ENCODE measurements around the gene CCNG2.

The CCNG2 gene

DNA sequence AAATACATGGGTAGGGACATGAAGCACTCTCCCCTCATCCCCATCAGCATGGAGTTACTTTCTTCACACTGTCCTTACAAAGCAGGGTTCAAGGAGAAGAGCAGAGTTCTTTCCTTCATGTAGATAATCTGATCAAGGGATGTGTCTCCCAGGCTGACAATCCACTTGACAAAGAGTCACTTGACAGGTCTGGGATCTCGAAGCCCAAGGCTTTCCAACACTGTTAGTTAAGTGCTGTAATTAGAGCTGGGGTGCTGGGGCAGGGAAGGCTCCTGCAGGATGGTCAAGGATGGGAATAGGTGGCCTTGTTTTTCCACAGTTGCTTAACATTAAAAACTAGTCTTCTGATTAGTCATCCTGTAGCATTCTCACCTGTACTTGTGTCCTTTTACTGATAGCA lies 38.0 kb downstream of the CCNG2 start:
- Histone ChIP-seq H3K27me3 (ENCODE audit: low read length) (no peaks in the 10 kb centered on the region), H3F3A (ENCODE audit: insufficient read depth) (peaks cover 11% of the 10 kb centered on the region), H3K9ac (ENCODE audit: low read length) (no peak overlapping the region), H3K4me3 (ENCODE audit: insufficient read depth, low read length, poor library complexity, severe bottlenecking) (no peak overlapping the region), H3K9me2 (replicated peaks; ENCODE audit: insufficient read depth, low read length) (no peaks in the 10 kb centered on the region), H3K79me2 (ENCODE audit: insufficient read depth, low read length) (no peaks in the 10 kb centered on the region), H2AFZ (ENCODE audit: low read depth, low read length, severe bottlenecking) (no peak overlapping the region), H3K9me3 (ENCODE audit: insufficient read depth, low read length) (no peaks in the 10 kb centered on the region), H4K20me1 (ENCODE audit: low read depth, low read length) (no peaks in the 10 kb centered on the region), H3K36me3 (ENCODE audit: low read length) (no peaks in the 10 kb centered on the region), H3K27ac (ENCODE audit: low read depth, low read length) (no peak overlapping the region), H3K4me2 (ENCODE audit: low read depth, low read length, poor library complexity, severe bottlenecking) (no peak overlapping the region)
- TF ChIP-seq EZH2phosphoT487 (conservative IDR thresholded peaks at IDR 0.05; ENCODE audit: low read length) = no peak
- TF ChIP-seq, protein P1, sequence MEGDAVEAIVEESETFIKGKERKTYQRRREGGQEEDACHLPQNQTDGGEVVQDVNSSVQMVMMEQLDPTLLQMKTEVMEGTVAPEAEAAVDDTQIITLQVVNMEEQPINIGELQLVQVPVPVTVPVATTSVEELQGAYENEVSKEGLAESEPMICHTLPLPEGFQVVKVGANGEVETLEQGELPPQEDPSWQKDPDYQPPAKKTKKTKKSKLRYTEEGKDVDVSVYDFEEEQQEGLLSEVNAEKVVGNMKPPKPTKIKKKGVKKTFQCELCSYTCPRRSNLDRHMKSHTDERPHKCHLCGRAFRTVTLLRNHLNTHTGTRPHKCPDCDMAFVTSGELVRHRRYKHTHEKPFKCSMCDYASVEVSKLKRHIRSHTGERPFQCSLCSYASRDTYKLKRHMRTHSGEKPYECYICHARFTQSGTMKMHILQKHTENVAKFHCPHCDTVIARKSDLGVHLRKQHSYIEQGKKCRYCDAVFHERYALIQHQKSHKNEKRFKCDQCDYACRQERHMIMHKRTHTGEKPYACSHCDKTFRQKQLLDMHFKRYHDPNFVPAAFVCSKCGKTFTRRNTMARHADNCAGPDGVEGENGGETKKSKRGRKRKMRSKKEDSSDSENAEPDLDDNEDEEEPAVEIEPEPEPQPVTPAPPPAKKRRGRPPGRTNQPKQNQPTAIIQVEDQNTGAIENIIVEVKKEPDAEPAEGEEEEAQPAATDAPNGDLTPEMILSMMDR (IDR thresholded peaks at IDR 0.05; ENCODE audit: insufficient read depth, low read length, poor library complexity, severe bottlenecking) = no peak

DNA sequence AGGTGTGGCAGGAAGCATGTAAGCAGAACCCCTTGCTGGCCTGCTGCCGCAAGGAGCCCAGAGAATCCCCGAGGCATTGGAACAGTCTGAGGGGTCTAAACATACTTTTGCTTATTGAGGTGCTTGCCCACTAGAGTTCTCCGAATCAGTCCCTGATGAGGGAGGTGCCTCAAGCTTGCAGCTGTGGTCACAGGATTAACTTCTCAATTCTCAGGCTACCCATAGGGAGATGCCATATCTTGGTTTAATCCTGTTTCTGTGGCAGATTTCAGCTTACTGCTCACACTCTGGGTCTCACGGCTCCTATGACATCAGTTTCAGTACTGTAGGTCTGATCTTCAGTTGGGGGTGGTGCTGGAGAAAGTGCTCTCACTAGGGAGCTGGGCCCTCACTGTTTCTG lies 39.9 kb downstream of the CCNG2 start:
- no peaks in the 10 kb centered on the region for H3K36me3 ChIP-seq (ENCODE audit: low read length)
- no peaks in the 10 kb centered on the region for H3K9me3 ChIP-seq (ENCODE audit: insufficient read depth, low read length)
- peaks cover 11% of the 10 kb centered on the region for H3F3A ChIP-seq (ENCODE audit: insufficient read depth)
- no peaks in the 10 kb centered on the region for H4K20me1 ChIP-seq (ENCODE audit: low read depth, low read length)
- no peak overlapping the region for H3K9ac ChIP-seq (ENCODE audit: low read length)
- H3K27ac ChIP-seq (ENCODE audit: low read depth, low read length) = no peak overlapping the region
- H3K9me2 ChIP-seq (replicated peaks; ENCODE audit: insufficient read depth, low read length) = no peaks in the 10 kb centered on the region
- no peaks in the 10 kb centered on the region for H3K79me2 ChIP-seq (ENCODE audit: insufficient read depth, low read length)
- no peak overlapping the region for H3K4me2 ChIP-seq (ENCODE audit: low read depth, low read length, poor library complexity, severe bottlenecking)
- H3K4me3 ChIP-seq (ENCODE audit: insufficient read depth, low read length, poor library complexity, severe bottlenecking) = no peak overlapping the region
- no peaks in the 10 kb centered on the region for H3K27me3 ChIP-seq (ENCODE audit: low read length)
- TF ChIP-seq, protein P1 (IDR thresholded peaks at IDR 0.05; ENCODE audit: insufficient read depth, low read length, poor library complexity, severe bottlenecking) = no peak
- no peak for TF ChIP-seq EZH2phosphoT487 (conservative IDR thresholded peaks at IDR 0.05; ENCODE audit: low read length)
- H2AFZ ChIP-seq (ENCODE audit: low read depth, low read length, severe bottlenecking) = no peak overlapping the region

- Histone ChIP-seq H3K79me2 (ENCODE audit: insufficient read depth, low read length) (no peaks in the 10 kb centered on the region), H3K27me3 (ENCODE audit: low read length) (no peaks in the 10 kb centered on the region), H3K36me3 (ENCODE audit: low read length) (no peaks in the 10 kb centered on the region), H3K9me2 (replicated peaks; ENCODE audit: insufficient read depth, low read length) (no peaks in the 10 kb centered on the region), H3K9me3 (ENCODE audit: insufficient read depth, low read length) (no peaks in the 10 kb centered on the region), H2AFZ (ENCODE audit: low read depth, low read length, severe bottlenecking) (no peak overlapping the region), H4K20me1 (ENCODE audit: low read depth, low read length) (no peaks in the 10 kb centered on the region), H3K27ac (ENCODE audit: low read depth, low read length) (no peak overlapping the region), H3K4me3 (ENCODE audit: insufficient read depth, low read length, poor library complexity, severe bottlenecking) (no peak overlapping the region), H3F3A (ENCODE audit: insufficient read depth) (peaks cover 11% of the 10 kb centered on the region), H3K9ac (ENCODE audit: low read length) (no peak overlapping the region), H3K4me2 (ENCODE audit: low read depth, low read length, poor library complexity, severe bottlenecking) (no peak overlapping the region)
- no peak for TF ChIP-seq EZH2phosphoT487 (conservative IDR thresholded peaks at IDR 0.05; ENCODE audit: low read length)
- TF ChIP-seq, protein P1 (IDR thresholded peaks at IDR 0.05; ENCODE audit: insufficient read depth, low read length, poor library complexity, severe bottlenecking) = no peak
These were observed 40.4 kb downstream of the CCNG2 start for GRCh38 chr4:77197361-77197760.
